ENCODE results near the gene ALCAM. TPM values are rescaled to one million over a fixed set of nuclear protein-coding genes. Genes with fewer than 3 reads are reported as not detected.

ALCAM gene
- total and polyA plus RNA-seq, 2 donors (not counting 3 experiments of a cell fraction or from before 2014, with no cell fraction given) = 46.3 to 118 TPM

- no peak for FAIRE-seq
- POLR2A ChIA-PET = no interaction called here
- BruUV-seq (replicated peaks) = no TSS peak
- Histone ChIP-seq H2AFZ (ENCODE audit: low read depth, low read length) (no peak overlapping the region), H3K9me1 (replicated peaks; ENCODE audit: control insufficient read depth, extremely low read depth, insufficient read depth, low read length) (no peaks in the 10 kb centered on the region), H3K4me3 (replicated peaks in 1 of 3; ENCODE audit: insufficient read depth in 1 of 3, low read depth in 1 of 3, low read length in 3 of 3) (no peak overlapping the region), H3K9me3 (replicated peaks; ENCODE audit: control insufficient read depth, insufficient read depth, low read length) (no peaks in the 10 kb centered on the region), H3K4me1 (ENCODE audit: control insufficient read depth, extremely low read depth, insufficient read depth, low read length) (no peaks in the 10 kb centered on the region), H3K27me3 (ENCODE audit: control insufficient read depth in 2 of 2, insufficient read depth in 2 of 2, low read length in 2 of 2) (no peaks in the 10 kb centered on the region), H3K4me2 (ENCODE audit: insufficient read depth, low read length) (no peak overlapping the region), H3K36me3 (ENCODE audit: control insufficient read depth in 2 of 2, extremely low read depth in 1 of 2, insufficient read depth in 2 of 2, low read length in 2 of 2) (no peaks in the 10 kb centered on the region), H3K27ac (ENCODE audit: insufficient read depth, low read depth, low read length) (no peak overlapping the region), H4K20me1 (replicated peaks; ENCODE audit: control insufficient read depth, extremely low read depth, insufficient read depth, low read length) (no peaks in the 10 kb centered on the region), H3K79me2 (ENCODE audit: control insufficient read depth, insufficient read depth, low read length) (no peaks in the 10 kb centered on the region), H3K9ac (replicated peaks; ENCODE audit: extremely low read depth, insufficient read depth, low read length) (no peak overlapping the region)
- DNase-seq (ENCODE audit: low read depth, low spot score) = no peak
- TF ChIP-seq MYC (IDR thresholded peaks at IDR 0.05; ENCODE audit: low read depth, low read length) = no peak
- TF ChIP-seq EZH2 (IDR thresholded peaks at IDR 0.05; ENCODE audit: borderline replicate concordance, low read depth, low read length, severe bottlenecking) = no peak
- CTCF ChIA-PET = interaction anchor here (0.8 to 3.7 kb wide), 35 partner anchors 9 to 1546 kb away, joined by 3 to 40 read pairs (median 5); partner anchors contain the start of gene ALCAM
- dilution Hi-C loops (cut with MboI; ENCODE audit: extremely low pct_ligation_motif_present, low sequenced_read_pairs) (no loop called here), intact Hi-C loops (cut with micrococcal nuclease) (loop anchor here (1.0 to 10.0 kb wide), 8 partner anchors 149 to 1526 kb away; no protein-coding TSS in a partner anchor)
Observed at GRCh38 chr3:105518203-105518602, 151.5 kb downstream of the ALCAM start.

GRCh38 chr3:105518806-105519418 lies 152.2 kb downstream of the ALCAM start:
- H3K9me3 ChIP-seq (replicated peaks; ENCODE audit: control insufficient read depth, insufficient read depth, low read length) = no peaks in the 10 kb centered on the region
- dilution Hi-C loops (cut with MboI; ENCODE audit: extremely low pct_ligation_motif_present, low sequenced_read_pairs) = no loop called here
- ChIA-PET POLR2A (no interaction called here), CTCF (interaction anchor here (0.5 to 3.7 kb wide), 25 partner anchors 9 to 1546 kb away, joined by 3 to 40 read pairs (median 5); partner anchors contain the start of gene ALCAM)
- no peak overlapping the region for H3K9ac ChIP-seq (replicated peaks; ENCODE audit: extremely low read depth, insufficient read depth, low read length)
- H3K4me3 ChIP-seq (replicated peaks in 1 of 3; ENCODE audit: insufficient read depth in 1 of 3, low read depth in 1 of 3, low read length in 3 of 3) = no peak overlapping the region
- H3K27ac ChIP-seq (ENCODE audit: insufficient read depth, low read depth, low read length) = no peak overlapping the region
- H3K79me2 ChIP-seq (ENCODE audit: control insufficient read depth, insufficient read depth, low read length) = no peaks in the 10 kb centered on the region
- intact Hi-C loops (cut with micrococcal nuclease) = loop anchor here (1.0 to 10.0 kb wide), 10 partner anchors 150 to 1527 kb away; no protein-coding TSS in a partner anchor
- FAIRE-seq = peak; percentile 50
- TF ChIP-seq MYC (IDR thresholded peaks at IDR 0.05; ENCODE audit: low read depth, low read length) (no peak), CTCF (IDR thresholded peaks at IDR 0.05; ENCODE audit: extremely low read depth in 1 of 2, insufficient read depth in 1 of 2, low read depth in 1 of 2, low read length in 2 of 2) (peak; percentile 32 to 43)
- H4K20me1 ChIP-seq (replicated peaks; ENCODE audit: control insufficient read depth, extremely low read depth, insufficient read depth, low read length) = no peaks in the 10 kb centered on the region
- no peaks in the 10 kb centered on the region for H3K4me1 ChIP-seq (ENCODE audit: control insufficient read depth, extremely low read depth, insufficient read depth, low read length)
- no TSS peak for BruUV-seq (replicated peaks)
- no peaks in the 10 kb centered on the region for H3K9me1 ChIP-seq (replicated peaks; ENCODE audit: control insufficient read depth, extremely low read depth, insufficient read depth, low read length)
- H3K27me3 ChIP-seq (ENCODE audit: control insufficient read depth in 2 of 2, insufficient read depth in 2 of 2, low read length in 2 of 2) = no peaks in the 10 kb centered on the region
- H3K36me3 ChIP-seq (ENCODE audit: control insufficient read depth in 2 of 2, extremely low read depth in 1 of 2, insufficient read depth in 2 of 2, low read length in 2 of 2) = no peaks in the 10 kb centered on the region
- no peak overlapping the region for H3K4me2 ChIP-seq (ENCODE audit: insufficient read depth, low read length)
- no peak overlapping the region for H2AFZ ChIP-seq (ENCODE audit: low read depth, low read length)
- peak; percentile 78 for DNase-seq (ENCODE audit: low read depth, low spot score)
